DOHH2 (cell line): ENCODE results near the gene PDLIM7.

ENCODE experiments used
- H3F3A ChIP-seq: fragments of 200-600 bp; sonication (generic), shearing (Covaris generic); 2 replicates; pipeline ENCODE4 v1.6.0; 2016; ENCODE audit warnings: antibody characterized with exemption, mild to moderate bottlenecking; ENCODE audit not compliant: control insufficient read depth, insufficient read depth
- H3K27ac ChIP-seq: fragments of 200-600 bp; sonication (generic); 2 replicates; pipeline ENCODE4 v1.5.1; 2014; ENCODE audit warnings: low read depth, mild to moderate bottlenecking, low read length, moderate library complexity
- H3K27me3 ChIP-seq: fragments of 200-600 bp; sonication (generic); 2 replicates; pipeline ENCODE4 v1.6.1; 2014; ENCODE audit warnings: mild to moderate bottlenecking, low read length, mixed read lengths; ENCODE audit not compliant: control insufficient read depth
- H3K36me3 ChIP-seq: fragments of 200-600 bp; sonication (generic); 2 replicates; pipeline ENCODE4 v1.6.1; 2014; ENCODE audit warnings: mild to moderate bottlenecking, low read length, moderate library complexity, mixed read lengths; ENCODE audit not compliant: control insufficient read depth
- H3K4me1 ChIP-seq: fragments of 200-600 bp; sonication (generic); 2 replicates; pipeline ENCODE4 v1.6.1; 2014; ENCODE audit warnings: mild to moderate bottlenecking, low read length, mixed read lengths; ENCODE audit not compliant: control insufficient read depth
- H3K4me2 ChIP-seq: fragments of 200-600 bp; sonication (generic); 2 replicates; pipeline ENCODE4 v1.6.0; 2014; ENCODE audit warnings: mild to moderate bottlenecking, low read length, moderate library complexity
- H3K4me3 ChIP-seq: fragments of 200-600 bp; sonication (generic); 2 replicates; pipeline ENCODE4 v1.5.1; 2014; ENCODE audit warnings: mild to moderate bottlenecking, low read length, mixed read lengths
- H3K79me2 ChIP-seq: fragments of 200-600 bp; sonication (generic); 2 replicates; pipeline ENCODE4 v1.6.1; 2014; ENCODE audit warnings: mild to moderate bottlenecking, low read length, mixed read lengths; ENCODE audit not compliant: control insufficient read depth
- H3K9me2 ChIP-seq: fragments of 200-600 bp; sonication (generic); replicated peaks from 2 replicates; pipeline ENCODE4 v1.6.1; 2014; ENCODE audit warnings: mild to moderate bottlenecking, low read length, mixed read lengths; ENCODE audit not compliant: control insufficient read depth
- H3K9me3 ChIP-seq: fragments of 200-600 bp; sonication (generic); 2 replicates; pipeline ENCODE4 v1.6.1; 2014; ENCODE audit warnings: antibody characterized with exemption, low read length, mixed read lengths; ENCODE audit not compliant: control insufficient read depth, insufficient read depth
- H4K20me1 ChIP-seq: fragments of 200-600 bp; sonication (generic); 2 replicates; pipeline ENCODE4 v1.6.0; 2014; ENCODE audit warnings: low read depth, mild to moderate bottlenecking, antibody characterized with exemption, low read length, moderate library complexity; ENCODE audit not compliant: control insufficient read depth, insufficient read depth
- CTCF ChIP-seq: fragments of 200-600 bp; sonication (generic); IDR thresholded peaks from one replicate; pipeline ENCODE4 v1.5.1; 2014; ENCODE audit warnings: antibody characterized with exemption, mild to moderate bottlenecking, low read depth, low read length; ENCODE audit not compliant: poor library complexity, severe bottlenecking
- EZH2phosphoT487 ChIP-seq: fragments of 200-600 bp; sonication (generic); IDR thresholded peaks from 2 replicates; pipeline ENCODE4 v1.6.1; 2017; ENCODE audit warnings: borderline replicate concordance, mild to moderate bottlenecking, antibody characterized with exemption, low read length, moderate library complexity, mixed read lengths

PDLIM7 gene

GRCh38 chr5:177490311-177490991, 7.0 kb downstream of the PDLIM7 start:
- Histone ChIP-seq H3K9me3 (no peaks in the 10 kb centered on the region), H3K27me3 (no peaks in the 10 kb centered on the region), H3F3A (peaks cover 5% of the 10 kb centered on the region; the same call in 1 of the 2 replicates), H3K4me2 (peak overlapping the region; percentile 39), H3K9me2 (no peaks in the 10 kb centered on the region), H3K4me3 (peak overlapping the region; percentile 19), H4K20me1 (no peaks in the 10 kb centered on the region), H3K79me2 (no peaks in the 10 kb centered on the region), H3K27ac (no peak overlapping the region), H3K36me3 (peaks cover 10% of the 10 kb centered on the region; the same call in 1 of the 2 replicates), H3K4me1 (peaks cover 44% of the 10 kb centered on the region)
- TF ChIP-seq CTCF (no peak), EZH2phosphoT487 (no peak)

- TF ChIP-seq CTCF, result peak; percentile 76
- TF ChIP-seq EZH2phosphoT487, result no peak
- Histone ChIP-seq H3K27ac (no peak overlapping the region), H3K36me3 (peaks cover 10% of the 10 kb centered on the region; the same call in 1 of the 2 replicates), H3K4me2 (peak overlapping the region; percentile 39), H3K4me1 (peaks cover 32% of the 10 kb centered on the region), H3K79me2 (no peaks in the 10 kb centered on the region), H3K4me3 (peak overlapping the region; percentile 19; the same call in 1 of the 2 replicates), H4K20me1 (no peaks in the 10 kb centered on the region), H3F3A (peaks cover 4% of the 10 kb centered on the region; the same call in 1 of the 2 replicates), H3K9me3 (no peaks in the 10 kb centered on the region), H3K27me3 (no peaks in the 10 kb centered on the region), H3K9me2 (no peaks in the 10 kb centered on the region)
Observed at GRCh38 chr5:177489119-177489716, 8.2 kb downstream of the PDLIM7 start.

GRCh38 chr5:177487975-177488374, 9.4 kb downstream of the PDLIM7 start:
- Histone ChIP-seq H4K20me1 (no peaks in the 10 kb centered on the region), H3K4me1 (peaks cover 26% of the 10 kb centered on the region), H3K27ac (no peak overlapping the region), H3K27me3 (no peaks in the 10 kb centered on the region), H3K4me3 (no peak overlapping the region), H3K9me3 (no peaks in the 10 kb centered on the region), H3K36me3 (peaks cover 10% of the 10 kb centered on the region; the same call in 1 of the 2 replicates), H3K79me2 (no peaks in the 10 kb centered on the region), H3F3A (no peaks in the 10 kb centered on the region), H3K4me2 (no peak overlapping the region), H3K9me2 (no peaks in the 10 kb centered on the region)
- TF ChIP-seq CTCF, result peak; percentile 50
- no peak for TF ChIP-seq EZH2phosphoT487
